Pancreas (tissue), 10 donors: Measurements from ENCODE around the gene HLF. TPM values are rescaled to one million over a fixed set of nuclear protein-coding genes. Genes with fewer than 3 reads are reported as not detected.

ENCODE experiments used
- ATAC-seq, 4 donors: fragments of 200-7000 bp; cut with Tn5 transposase; one replicate each; pipeline versions ENCODE4 v1.8.0 to v1.9.1; 2020; ENCODE audit warnings: mild to moderate bottlenecking in 4 of 4, moderate library complexity in 4 of 4
- DNase-seq, 6 donors: peaks; one replicate each; pipeline ENCODE4 v3.0.0-alpha.2; 2020
- FAIRE-seq: peaks from 2 replicates; lab custom pipeline; 2012; peaks lifted over from hg19 to GRCh38; lab: Jason Lieb, UNC
- H3K27ac ChIP-seq, 4 donors: fragments of 200-600 bp; sonication (generic); 1 replicate in 3 of 4; 2 replicates in 1 of 4; pipeline versions ENCODE4 v1.5.0 to v1.8.0; 2020
- H3K27me3 ChIP-seq, 4 donors: fragments of 200-600 bp; one replicate each; pipeline ENCODE4 v1.8.0; 2021
- H3K36me3 ChIP-seq, 3 donors: fragments of 200-600 bp; sonication (generic) in 1 of 3; one replicate each; pipeline versions ENCODE4 v1.5.0 to v1.8.0; 2020 to 2021
- H3K4me1 ChIP-seq, 3 donors: fragments of 200-600 bp; one replicate each; pipeline ENCODE4 v1.8.0; 2021
- H3K4me3 ChIP-seq, 4 donors: fragments of 200-600 bp; sonication (generic) in 2 of 4; one replicate each; pipeline versions ENCODE4 v1.5.0 to v1.8.0; 2020 to 2021
- H3K9me3 ChIP-seq, 4 donors: fragments of 200-600 bp; one replicate each; pipeline ENCODE4 v1.8.0; 2021
- CTCF ChIP-seq, 4 donors: fragments of 200-600 bp; sonication (generic) in 3 of 4; IDR thresholded peaks; one replicate each; pipeline versions ENCODE4 v1.5.0 to v1.8.0; 2021; ENCODE audit warnings: antibody characterized with exemption in 4 of 4
- WGBS, 2 donors: extraction: QIAGEN DNeasy Blood & Tissue Kit; methylation state at CpG; one replicate each; pipeline ENCODE4 v1.1.7; 2013; 5-methylcytosine and 5-hydroxymethylcytosine counted together
- intact Hi-C, 3 donors: fragments of 100-400 bp; cut with DNase I; formaldehyde crosslinking; loops; one replicate each; pipeline versions ENCODE4 v1.11.1 to v1.14.2; 2022
- polyA plus RNA-seq, 2 donors: library from polyadenylated mRNA; stranded (reverse); fragments of 200-250 nt; gene quantifications; one replicate each; pipeline ENCODE4 v1.2.3, GENCODE V29; 2013
- total RNA-seq, 6 donors: library from RNA; stranded (reverse); fragmentation: NEBNext Ultra II Directional in 4 of 6; extraction: Animal tissue kit (Norgen Biotek cat#: 25700) in 4 of 6; gene quantifications; one replicate each; pipeline versions ENCODE4 v1.2.1 to v1.2.4, GENCODE V29; 2021 to 2023
- donor health status: healthy with polysubstance abuse.
- donor health status: DM: no; HTN: no; CAD: no; lungs with moderate emphysema.
- donor health status: DM: no; HTN: no; CAD: no.
- donor health status: control.
- donor health status: control.
- donor health status: Bipolar disorder and iron deficiency.
- donor health status: DM: yes; HTN: yes; CAD: no.
- donor health status: DM: no; HTN: no; CAD: no.
- donor health status: DM: no; HTN: no; CAD: no.
- donor health status: DM: yes; HTN: yes; CAD: no.

Gene HLF
- total and polyA plus RNA-seq, 8 donors, result 1.2 to 4.6 (median 2.2) TPM

GRCh38 chr17:55314784-55315491, 50.2 kb downstream of the HLF start:
- no peaks in the 10 kb centered on the region for H3K4me1 ChIP-seq
- no peaks in the 10 kb centered on the region for H3K36me3 ChIP-seq
- 91 to 95% methylated on average over 8 of the region's 8 CpGs for WGBS, 2 donors
- intact Hi-C loops, result no loop called here
- DNase-seq, result no peak
- H3K27me3 ChIP-seq, result no peaks in the 10 kb centered on the region
- no peaks in the 10 kb centered on the region for H3K9me3 ChIP-seq
- no peak overlapping the region for H3K27ac ChIP-seq
- no peak for FAIRE-seq
- TF ChIP-seq CTCF (IDR thresholded peaks at IDR 0.05), result no peak
- ATAC-seq, result no peak
- no peak overlapping the region for H3K4me3 ChIP-seq

- no peak for TF ChIP-seq CTCF (IDR thresholded peaks at IDR 0.05)
- Histone ChIP-seq H3K9me3 (no peaks in the 10 kb centered on the region), H3K4me3 (no peak overlapping the region), H3K27ac (no peak overlapping the region), H3K27me3 (no peaks in the 10 kb centered on the region), H3K36me3 (no peaks in the 10 kb centered on the region), H3K4me1 (no peaks in the 10 kb centered on the region)
- DNase-seq (no peak), ATAC-seq (no peak), FAIRE-seq (no peak)
- intact Hi-C loops, result no loop called here
- WGBS, 2 donors, result 90 to 94% methylated on average over 2 of the region's 2 CpGs
These were observed 51.7 kb downstream of the HLF start for GRCh38 chr17:55316499-55316898.

GRCh38 chr17:55317284-55317683, 52.5 kb downstream of the HLF start:
- Histone ChIP-seq H3K36me3 (no peaks in the 10 kb centered on the region), H3K27ac (no peak overlapping the region), H3K4me1 (no peaks in the 10 kb centered on the region), H3K9me3 (no peaks in the 10 kb centered on the region), H3K4me3 (no peak overlapping the region), H3K27me3 (no peaks in the 10 kb centered on the region)
- intact Hi-C loops, result no loop called here
- ATAC-seq, result no peak
- no peak for DNase-seq
- no peak for TF ChIP-seq CTCF (IDR thresholded peaks at IDR 0.05)
- 61 to 72% methylated on average over 3 of the region's 3 CpGs for WGBS, 2 donors
- no peak for FAIRE-seq

GRCh38 chr17:55318081-55318480, 53.3 kb downstream of the HLF start:
- no peaks in the 10 kb centered on the region for H3K27me3 ChIP-seq
- H3K36me3 ChIP-seq, result no peaks in the 10 kb centered on the region
- intact Hi-C loops, result no loop called here
- no peak for TF ChIP-seq CTCF (IDR thresholded peaks at IDR 0.05)
- no peaks in the 10 kb centered on the region for H3K9me3 ChIP-seq
- no peaks in the 10 kb centered on the region for H3K4me1 ChIP-seq
- 93% methylated on average over 8 of the region's 8 CpGs for WGBS, 2 donors
- DNase-seq, result no peak
- H3K4me3 ChIP-seq, result no peak overlapping the region
- no peak for ATAC-seq
- no peak for FAIRE-seq
- H3K27ac ChIP-seq, result no peak overlapping the region

- Histone ChIP-seq H3K27ac (no peak overlapping the region), H3K9me3 (no peaks in the 10 kb centered on the region), H3K4me1 (no peaks in the 10 kb centered on the region), H3K27me3 (no peaks in the 10 kb centered on the region), H3K4me3 (no peak overlapping the region), H3K36me3 (no peaks in the 10 kb centered on the region)
- 82 to 84% methylated on average over 7 of the region's 7 CpGs for WGBS, 2 donors
- no peak for FAIRE-seq
- DNase-seq, result no peak
- intact Hi-C loops, result no loop called here
- ATAC-seq, result no peak
- TF ChIP-seq CTCF (IDR thresholded peaks at IDR 0.05), result no peak
These were observed 54.1 kb downstream of the HLF start for GRCh38 chr17:55318715-55319487.
